ENCODE results near the gene PRDM11. TPM values are rescaled to one million over a fixed set of nuclear protein-coding genes. Genes with fewer than 3 reads are reported as not detected.

PRDM11 gene
- total and polyA plus RNA-seq, 2 experiments from 2014 or later = 11.8 to 20.5 TPM

DNA sequence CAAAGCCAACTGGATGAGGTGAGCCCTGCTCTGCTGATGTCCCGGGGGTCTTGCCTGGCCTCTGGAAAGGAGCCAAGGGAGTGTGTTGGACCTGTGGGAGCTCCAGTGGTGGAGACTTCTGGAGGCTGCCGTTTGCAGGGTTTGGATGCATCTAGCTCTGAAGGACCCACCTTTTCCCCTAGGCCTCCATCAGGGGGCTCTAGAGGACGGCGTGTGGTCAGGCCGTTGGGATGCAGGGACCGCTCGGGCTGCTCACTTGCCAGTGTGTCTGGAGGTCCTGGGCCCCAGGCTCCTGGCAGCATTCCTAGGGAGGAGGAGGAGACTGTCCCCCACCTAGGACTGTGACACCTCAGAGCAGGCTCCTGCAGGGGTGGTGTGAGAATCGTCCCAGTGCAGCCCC lies 58.3 kb downstream of the PRDM11 start:
- H3K27ac ChIP-seq = no peak overlapping the region
- H3K9me3 ChIP-seq (ENCODE audit: low read depth) = no peaks in the 10 kb centered on the region
- DNase-seq (ENCODE audit: low read depth in 1 of 2, low spot score in 1 of 2) = peak; percentile 28 to 35
- H3K27me3 ChIP-seq = no peaks in the 10 kb centered on the region
- TF ChIP-seq, protein P1, sequence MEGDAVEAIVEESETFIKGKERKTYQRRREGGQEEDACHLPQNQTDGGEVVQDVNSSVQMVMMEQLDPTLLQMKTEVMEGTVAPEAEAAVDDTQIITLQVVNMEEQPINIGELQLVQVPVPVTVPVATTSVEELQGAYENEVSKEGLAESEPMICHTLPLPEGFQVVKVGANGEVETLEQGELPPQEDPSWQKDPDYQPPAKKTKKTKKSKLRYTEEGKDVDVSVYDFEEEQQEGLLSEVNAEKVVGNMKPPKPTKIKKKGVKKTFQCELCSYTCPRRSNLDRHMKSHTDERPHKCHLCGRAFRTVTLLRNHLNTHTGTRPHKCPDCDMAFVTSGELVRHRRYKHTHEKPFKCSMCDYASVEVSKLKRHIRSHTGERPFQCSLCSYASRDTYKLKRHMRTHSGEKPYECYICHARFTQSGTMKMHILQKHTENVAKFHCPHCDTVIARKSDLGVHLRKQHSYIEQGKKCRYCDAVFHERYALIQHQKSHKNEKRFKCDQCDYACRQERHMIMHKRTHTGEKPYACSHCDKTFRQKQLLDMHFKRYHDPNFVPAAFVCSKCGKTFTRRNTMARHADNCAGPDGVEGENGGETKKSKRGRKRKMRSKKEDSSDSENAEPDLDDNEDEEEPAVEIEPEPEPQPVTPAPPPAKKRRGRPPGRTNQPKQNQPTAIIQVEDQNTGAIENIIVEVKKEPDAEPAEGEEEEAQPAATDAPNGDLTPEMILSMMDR (IDR thresholded peaks at IDR 0.05; ENCODE audit: low read depth, low read length) = peak; percentile 29
- no peaks in the 10 kb centered on the region for H3K36me3 ChIP-seq
- no peak overlapping the region for H3K4me3 ChIP-seq
- peaks cover 6% of the 10 kb centered on the region for H3K4me1 ChIP-seq (ENCODE audit: low read depth)

DNA sequence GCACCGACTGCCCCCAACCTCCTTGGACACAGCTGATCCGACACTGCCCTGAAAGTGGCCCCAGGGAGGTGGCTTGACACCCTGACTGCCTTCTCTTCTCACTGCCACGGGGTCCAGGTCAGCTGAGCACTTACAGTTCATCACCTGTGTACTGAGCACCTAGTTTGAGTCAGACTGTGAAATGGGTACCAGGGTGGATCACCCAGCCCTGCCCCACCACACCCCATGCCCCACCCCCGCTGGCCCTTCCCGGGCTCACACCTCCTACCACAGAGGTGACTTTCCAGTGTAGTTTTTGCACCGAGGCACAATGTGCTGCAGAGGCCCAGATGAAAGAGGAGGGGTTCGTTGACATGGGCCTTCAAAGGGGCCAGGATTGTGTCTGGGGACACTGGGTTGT lies 59.5 kb downstream of the PRDM11 start:
- DNase-seq (ENCODE audit: low read depth in 1 of 2, low spot score in 1 of 2) = no peak
- Histone ChIP-seq H3K9me3 (ENCODE audit: low read depth) (no peaks in the 10 kb centered on the region), H3K4me1 (ENCODE audit: low read depth) (peaks cover 17% of the 10 kb centered on the region), H3K36me3 (no peaks in the 10 kb centered on the region), H3K4me3 (no peak overlapping the region), H3K27me3 (no peaks in the 10 kb centered on the region), H3K27ac (no peak overlapping the region)
- TF ChIP-seq, protein P1 (IDR thresholded peaks at IDR 0.05; ENCODE audit: low read depth, low read length) = no peak

DNA sequence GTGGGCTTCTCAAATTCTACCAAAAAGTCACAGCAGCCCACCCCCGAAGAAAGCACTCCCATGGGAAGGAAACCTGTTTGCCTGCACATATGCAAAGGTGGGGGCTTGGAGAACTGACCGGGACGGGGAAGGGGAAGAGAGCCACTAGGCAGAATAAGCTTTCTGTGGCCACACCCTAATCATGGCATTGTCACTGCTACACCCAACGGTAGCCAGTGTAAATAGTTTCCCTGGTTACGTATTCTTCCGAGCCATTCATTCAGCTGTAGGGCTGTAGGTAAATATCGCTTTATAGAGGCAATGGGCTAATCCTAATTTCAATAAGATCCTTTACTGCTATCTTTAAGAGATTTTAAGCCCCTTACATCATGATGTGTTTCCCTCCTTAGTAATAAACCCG lies 61.7 kb downstream of the PRDM11 start:
- H3K36me3 ChIP-seq = peaks cover 6% of the 10 kb centered on the region
- DNase-seq (ENCODE audit: low read depth in 1 of 2, low spot score in 1 of 2) = no peak
- peaks cover 17% of the 10 kb centered on the region for H3K4me1 ChIP-seq (ENCODE audit: low read depth)
- H3K27me3 ChIP-seq = no peaks in the 10 kb centered on the region
- no peak overlapping the region for H3K4me3 ChIP-seq
- no peak overlapping the region for H3K27ac ChIP-seq
- H3K9me3 ChIP-seq (ENCODE audit: low read depth) = no peaks in the 10 kb centered on the region
- TF ChIP-seq, protein P1 (IDR thresholded peaks at IDR 0.05; ENCODE audit: low read depth, low read length) = no peak

DNA sequence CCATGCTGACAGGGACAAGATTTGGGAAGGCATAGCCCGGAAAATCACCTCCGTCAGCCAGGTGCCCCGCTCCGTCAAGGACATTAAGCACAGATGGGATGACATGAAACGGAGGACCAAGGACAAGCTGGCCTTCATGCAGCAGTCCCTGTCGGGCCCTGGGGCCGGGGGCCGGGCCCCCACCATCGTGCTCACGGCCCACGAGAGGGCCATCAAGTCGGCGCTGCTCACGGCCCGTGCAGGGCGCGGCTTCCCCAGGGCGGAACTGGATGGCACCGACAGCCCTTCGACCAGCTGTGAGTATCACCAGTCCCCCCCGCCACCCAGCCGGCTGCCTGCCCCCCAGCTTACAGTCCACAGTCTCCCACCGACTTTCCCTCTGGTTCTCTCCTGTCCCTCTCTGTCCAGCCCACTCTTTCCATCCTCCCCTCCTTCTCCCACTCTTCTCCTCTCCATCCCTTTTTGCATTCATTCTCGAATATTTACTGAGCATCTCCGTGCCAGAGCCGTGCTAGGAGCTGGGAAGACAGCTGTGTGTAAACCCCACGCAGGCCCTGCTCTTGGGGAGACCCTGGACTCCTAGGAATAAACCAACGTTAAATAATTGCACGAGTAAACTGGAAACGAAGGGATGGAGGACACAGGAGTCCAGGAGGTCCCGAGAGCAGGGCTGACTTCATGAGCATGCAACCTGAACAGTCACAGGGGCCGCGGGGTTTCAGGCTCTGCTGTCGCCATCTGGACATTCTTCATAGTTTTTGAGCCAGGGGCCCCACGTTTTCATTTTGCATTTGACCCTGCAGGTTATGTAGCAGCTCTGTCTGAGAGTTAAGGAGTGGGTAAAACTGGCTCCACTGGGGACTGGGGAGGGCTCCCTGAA lies 62.8 kb downstream of the PRDM11 start:
- peaks cover 10% of the 10 kb centered on the region for H3K36me3 ChIP-seq
- peak overlapping the region; percentile 77 for H3K27ac ChIP-seq
- H3K4me1 ChIP-seq (ENCODE audit: low read depth) = peaks cover 17% of the 10 kb centered on the region
- TF ChIP-seq, protein P1 (IDR thresholded peaks at IDR 0.05; ENCODE audit: low read depth, low read length) = no peak
- no peak for DNase-seq (ENCODE audit: low read depth in 1 of 2, low spot score in 1 of 2)
- no peaks in the 10 kb centered on the region for H3K27me3 ChIP-seq
- H3K9me3 ChIP-seq (ENCODE audit: low read depth) = no peaks in the 10 kb centered on the region
- no peak overlapping the region for H3K4me3 ChIP-seq

DNA sequence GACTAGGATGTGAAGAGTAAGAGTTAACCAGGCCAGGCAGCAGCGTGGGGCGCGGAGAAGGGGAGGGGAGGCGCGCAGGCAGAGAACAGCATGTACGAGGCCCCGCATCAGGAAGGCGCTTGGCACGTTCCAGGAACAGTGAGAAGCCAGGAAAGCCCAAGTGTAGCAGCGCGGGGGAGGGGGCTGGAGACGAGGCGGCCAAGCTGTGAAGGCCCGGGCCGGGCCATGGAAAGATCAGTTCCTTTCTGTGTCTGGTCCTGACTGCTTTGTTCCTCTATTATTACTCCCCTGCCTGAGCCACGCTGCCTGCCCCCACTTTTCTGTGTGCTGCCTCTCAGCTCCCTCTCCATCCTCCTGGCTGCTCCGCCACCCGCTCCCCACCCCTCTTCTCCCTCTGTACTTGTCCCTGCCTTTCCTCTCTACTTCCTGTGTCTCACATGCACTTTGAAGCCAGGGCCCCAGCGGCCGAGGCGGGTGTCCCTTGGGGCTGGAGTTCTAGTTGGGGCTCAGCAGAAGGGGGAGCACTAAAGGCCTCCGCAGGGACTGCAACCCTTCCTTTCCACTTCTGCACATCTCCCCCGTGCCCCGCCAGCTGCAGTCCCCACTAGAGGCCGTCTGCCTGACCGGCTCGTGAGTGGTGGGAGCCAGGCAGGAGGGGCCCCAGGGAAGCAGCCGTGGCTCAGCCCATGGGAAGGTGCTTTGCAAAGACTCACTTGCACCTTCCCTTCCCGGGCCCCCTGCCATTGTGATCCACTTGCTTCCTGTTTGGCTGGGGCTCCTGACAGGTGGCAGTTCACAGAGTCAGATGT lies 63.7 kb downstream of the PRDM11 start:
- Histone ChIP-seq H3K4me3 (no peak overlapping the region), H3K4me1 (ENCODE audit: low read depth) (peaks cover 17% of the 10 kb centered on the region), H3K36me3 (peaks cover 10% of the 10 kb centered on the region), H3K9me3 (ENCODE audit: low read depth) (no peaks in the 10 kb centered on the region), H3K27ac (peak overlapping the region; percentile 77), H3K27me3 (no peaks in the 10 kb centered on the region)
- peak; percentile 75 to 95 for DNase-seq (ENCODE audit: low read depth in 1 of 2, low spot score in 1 of 2)
- TF ChIP-seq, protein P1 (IDR thresholded peaks at IDR 0.05; ENCODE audit: low read depth, low read length) = peak; percentile 15

Data from cardiac muscle cell (in vitro differentiated cells and primary cell).